HCT116 (cell line): Measurements from ENCODE around the gene ACKR3.

Experiments
- ATF3 ChIP-seq: IDR thresholded peaks from 2 replicates; pipeline ENCODE4 v1.6.1; 2012
- CTCF ChIP-seq, 3 experiments: fragments of 200-600 bp in 1 of 3; sonication (generic) in 1 of 3; IDR thresholded peaks in 2 of 3; conservative IDR thresholded peaks in 1 of 3; 2 replicates each; pipeline ENCODE4 v1.5.1; 2012 to 2017; ENCODE audit warnings: low read depth in 2 of 3, low read length in 2 of 3, antibody characterized with exemption in 1 of 3, borderline replicate concordance in 1 of 3, control low read depth in 1 of 3, mild to moderate bottlenecking in 1 of 3, mixed read lengths in 1 of 3, mixed run types in 1 of 3, moderate library complexity in 1 of 3; ENCODE audit not compliant: insufficient read depth in 1 of 3
- EZH2phosphoT487 ChIP-seq: fragments of 200-600 bp; IDR thresholded peaks from 2 replicates; pipeline ENCODE4 v1.6.1; 2018; ENCODE audit warnings: antibody characterized with exemption, borderline replicate concordance
- JUND ChIP-seq: IDR thresholded peaks from 2 replicates; pipeline ENCODE4 v1.6.1; 2012
- MAX ChIP-seq: IDR thresholded peaks from 2 replicates; pipeline ENCODE4 v1.6.1; 2012
- POLR2A ChIP-seq: IDR thresholded peaks from 2 replicates; pipeline ENCODE4 v1.7.0; 2011; ENCODE audit warnings: borderline replicate concordance; ENCODE audit not compliant: insufficient read depth, insufficient read length; ENCODE audit errors: extremely low read depth
- RAD21 ChIP-seq: IDR thresholded peaks from 2 replicates; pipeline ENCODE4 v1.6.1; 2012; ENCODE audit warnings: low read depth, mild to moderate bottlenecking
- REST ChIP-seq: IDR thresholded peaks from 2 replicates; pipeline ENCODE4 v1.6.1; 2012; ENCODE audit warnings: low read depth
- SP1 ChIP-seq: IDR thresholded peaks from 2 replicates; pipeline ENCODE4 v1.6.1; 2012; ENCODE audit warnings: low read depth
- ZNF274 ChIP-seq: fragments of 200-500 bp; sonication (Bioruptor generic); IDR thresholded peaks from 2 replicates; pipeline ENCODE4 v1.6.1; 2014; ENCODE audit warnings: mild to moderate bottlenecking, low read depth, low read length, inconsistent platforms

- no peak for TF ChIP-seq ATF3
- no peak for TF ChIP-seq POLR2A
- no peak for TF ChIP-seq SP1
- TF ChIP-seq CTCF (IDR thresholded peaks at IDR 0.05 in 2 of 3, conservative IDR thresholded peaks at IDR 0.05 in 1 of 3; ENCODE audit: borderline replicate concordance in 1 of 3, insufficient read depth in 1 of 3, low read depth in 2 of 3, low read length in 2 of 3): no peak
- no peak for TF ChIP-seq MAX
- TF ChIP-seq ZNF274: no peak
- no peak for TF ChIP-seq REST
- no peak for TF ChIP-seq JUND
- TF ChIP-seq RAD21: no peak
- no peak for TF ChIP-seq EZH2phosphoT487
Measured at GRCh38 chr2:236625156-236625690, 55.6 kb downstream of the ACKR3 start.
